Activated CD8-positive, alpha-beta memory T cell treated with anti-CD3 and anti-CD28 coated beads, Interleukin-2, amount 10 ng/mL, durations not matched to agents 7 days and 5 days (primary cell): ENCODE data around the gene CLEC12A. TPM values are rescaled to one million over a fixed set of nuclear protein-coding genes. Genes with fewer than 3 reads are reported as not detected.
A peak's percentile ranks its signal among the peaks of the same experiment; 100 is the strongest.

Experiments
- ATAC-seq: fragments of 150-1000 bp; cut with Tn5 transposase; one replicate; pipeline ENCODE4 v1.10.0; 2021; ENCODE audit warnings: moderate library complexity
- CTCF ChIA-PET: fragments of 350-600 bp; sonication (Branson Sonifier 250); formaldehyde crosslinking; loops from one replicate; lab custom pipeline; 2021; ENCODE audit warnings: antibody characterized with exemption; lab: Charles Lee
- DNase-seq: peaks from one replicate; pipeline ENCODE4 v3.0.0-alpha.2; 2020
- H3K27ac Mint-ChIP-seq: one replicate; pipeline ENCODE4 v1.8.0; 2021; ENCODE audit warnings: mild to moderate bottlenecking, mixed read lengths
- H3K27me3 Mint-ChIP-seq: one replicate; pipeline ENCODE4 v1.8.0; 2021; ENCODE audit warnings: mixed read lengths
- H3K36me3 Mint-ChIP-seq: one replicate; pipeline ENCODE4 v1.8.0; 2021; ENCODE audit warnings: mild to moderate bottlenecking, mixed read lengths
- H3K4me1 Mint-ChIP-seq: one replicate; pipeline ENCODE4 v1.8.0; 2021; ENCODE audit warnings: mixed read lengths
- H3K4me3 Mint-ChIP-seq: one replicate; pipeline ENCODE4 v1.8.0; 2021; ENCODE audit warnings: mild to moderate bottlenecking, moderate library complexity, mixed read lengths
- H3K9me3 Mint-ChIP-seq: one replicate; pipeline ENCODE4 v1.8.0; 2022; ENCODE audit warnings: low read depth, mixed read lengths
- total RNA-seq, 2 experiments: library from RNA; stranded (reverse); gene quantifications; one replicate each; pipeline ENCODE4 v1.2.3, GENCODE V29; 2021

CLEC12A gene
- total RNA-seq: 1 to 10 TPM in 1 of 2 experiments, under 1 TPM in 1; 0.40 to 1.6 TPM

DNA sequence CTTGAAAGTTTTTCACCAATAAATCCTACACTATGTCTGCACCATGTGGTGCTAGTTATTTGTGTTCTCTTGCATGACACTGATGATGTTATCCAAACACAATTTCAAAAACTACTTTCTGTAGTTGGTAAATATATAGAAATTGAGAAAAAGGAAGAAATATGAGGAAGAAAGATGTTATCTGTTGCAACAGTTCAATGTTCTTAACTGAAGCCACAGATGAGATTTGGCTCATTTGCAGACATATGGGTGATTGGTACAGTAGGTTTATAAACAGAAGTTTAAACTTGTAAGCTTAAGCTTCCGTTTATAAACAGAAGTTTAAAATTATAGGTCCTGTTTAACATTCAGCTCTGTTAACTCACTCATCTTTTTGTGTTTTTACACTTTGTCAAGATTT, at the start of gene CLEC12A:
Gene CLEC12A (plus strand): TSS at position 229 of the 400 bp plus-strand sequence. CDS start 188 bp downstream, outside the sequence.
- CTCF ChIA-PET: no interaction called here
- Mint-ChIP-seq H3K27ac (no peak within 1 kb of the TSS), H3K9me3 (peaks cover 5% of the 10 kb centered on the region), H3K27me3 (peaks cover 15% of the 10 kb centered on the region), H3K36me3 (peaks cover 6% of the 10 kb centered on the region), H3K4me3 (no peak within 1 kb of the TSS), H3K4me1 (no peaks in the 10 kb centered on the region)
- no peak for DNase-seq
- ATAC-seq: no peak

DNA sequence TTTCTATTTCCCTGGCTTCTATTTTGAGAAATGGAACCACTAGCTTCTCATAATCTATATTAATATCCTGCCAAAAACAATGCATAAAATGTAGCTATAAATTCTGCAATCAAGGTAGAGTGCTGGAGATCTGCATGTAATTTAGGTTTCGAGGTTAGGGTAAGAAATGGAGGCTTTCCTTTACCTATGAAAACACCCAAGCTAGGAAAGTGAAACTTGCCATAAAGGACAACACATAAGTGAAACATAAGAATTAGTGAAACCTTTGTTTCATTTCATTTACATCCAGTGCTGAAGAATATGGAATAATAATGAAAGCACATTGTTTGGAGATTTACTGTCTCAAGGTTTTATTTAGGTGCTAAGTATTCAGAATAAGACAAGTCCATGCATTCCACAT, 48.8 kb upstream of the CLEC12A start:
- H3K27me3 Mint-ChIP-seq: peaks cover 3% of the 10 kb centered on the region
- CTCF ChIA-PET: interaction anchor here (1.0 to 3.4 kb wide), 4 partner anchors 16 to 180 kb away, joined by 3 to 19 read pairs (median 8); no protein-coding TSS in a partner anchor
- H3K36me3 Mint-ChIP-seq: peaks cover 10% of the 10 kb centered on the region
- peaks cover 2% of the 10 kb centered on the region for H3K9me3 Mint-ChIP-seq
- H3K27ac Mint-ChIP-seq: peak overlapping the region; percentile 45
- ATAC-seq (peak; percentile 39), DNase-seq (no peak)
- H3K4me3 Mint-ChIP-seq: no peak overlapping the region
- peaks cover 20% of the 10 kb centered on the region for H3K4me1 Mint-ChIP-seq

DNA sequence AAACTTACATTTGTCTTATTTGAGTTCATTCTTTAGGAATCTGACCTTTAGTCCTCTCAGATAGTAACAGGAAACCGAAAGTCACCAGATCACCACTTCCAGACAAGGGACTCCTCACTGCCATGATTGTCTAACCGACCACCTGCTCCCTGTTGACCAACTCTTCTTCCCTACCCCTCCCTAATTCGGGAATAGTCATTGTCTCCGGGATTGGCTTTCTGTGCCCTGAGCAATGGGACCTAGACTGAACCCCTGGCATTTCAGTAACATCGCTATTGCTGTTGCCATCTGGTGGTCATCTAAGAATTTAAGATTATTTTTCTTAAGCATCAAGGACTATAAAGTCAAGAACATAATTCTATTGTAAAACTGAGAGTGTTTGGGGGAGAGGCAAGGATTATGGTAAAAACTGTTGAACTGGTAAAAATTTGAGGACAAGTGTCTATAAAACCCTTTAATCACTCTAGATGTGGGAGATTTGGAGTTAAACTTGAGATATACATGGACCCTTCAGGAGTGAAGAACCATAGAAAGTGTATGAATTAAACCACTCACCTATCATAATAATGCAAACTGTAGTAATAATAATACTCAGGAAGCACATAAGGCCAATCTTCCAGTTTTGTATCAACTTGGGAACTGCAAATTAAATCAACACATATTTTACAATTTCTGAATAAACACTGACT, 45.4 kb upstream of the CLEC12A start:
- Mint-ChIP-seq H3K4me1 (peaks cover 24% of the 10 kb centered on the region), H3K4me3 (peak overlapping the region; percentile 62), H3K27ac (peak overlapping the region; percentile 83), H3K27me3 (peaks cover 9% of the 10 kb centered on the region), H3K9me3 (peaks cover 2% of the 10 kb centered on the region), H3K36me3 (peaks cover 8% of the 10 kb centered on the region)
- ATAC-seq (peak; percentile 68), DNase-seq (peak; percentile 45)
- CTCF ChIA-PET: interaction anchor here (0.7 to 5.3 kb wide), 10 partner anchors 18 to 176 kb away, joined by 3 to 44 read pairs (median 3); partner anchors contain the start of genes CLEC2B, KLRF1 and KLRF2

DNA sequence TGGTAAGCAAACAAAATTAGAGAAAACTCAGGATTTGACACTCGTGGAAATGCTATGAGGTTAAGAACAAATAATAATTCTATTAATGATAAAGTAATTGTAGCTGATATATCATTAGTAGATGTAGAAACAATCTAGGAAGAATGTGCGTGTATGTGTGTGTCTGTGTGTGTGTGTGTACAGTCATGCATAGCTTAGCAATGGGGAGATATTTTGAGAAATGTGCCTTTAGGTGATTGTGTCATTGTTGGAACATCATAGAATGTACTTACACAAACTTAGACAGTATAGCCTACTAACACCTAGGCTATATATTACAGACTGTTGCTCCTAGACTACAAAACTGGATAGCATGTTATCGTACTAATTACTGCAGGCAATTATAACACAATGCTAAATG, 44.3 kb upstream of the CLEC12A start:
- CTCF ChIA-PET: interaction anchor here (0.8 to 5.3 kb wide), 7 partner anchors 9 to 184 kb away, joined by 3 to 44 read pairs (median 3); no protein-coding TSS in a partner anchor
- no peak overlapping the region for H3K27ac Mint-ChIP-seq
- H3K9me3 Mint-ChIP-seq: peaks cover 2% of the 10 kb centered on the region
- H3K27me3 Mint-ChIP-seq: peaks cover 9% of the 10 kb centered on the region
- peaks cover 22% of the 10 kb centered on the region for H3K4me1 Mint-ChIP-seq
- H3K4me3 Mint-ChIP-seq: no peak overlapping the region
- no peak for ATAC-seq
- DNase-seq: no peak
- peaks cover 8% of the 10 kb centered on the region for H3K36me3 Mint-ChIP-seq

DNA sequence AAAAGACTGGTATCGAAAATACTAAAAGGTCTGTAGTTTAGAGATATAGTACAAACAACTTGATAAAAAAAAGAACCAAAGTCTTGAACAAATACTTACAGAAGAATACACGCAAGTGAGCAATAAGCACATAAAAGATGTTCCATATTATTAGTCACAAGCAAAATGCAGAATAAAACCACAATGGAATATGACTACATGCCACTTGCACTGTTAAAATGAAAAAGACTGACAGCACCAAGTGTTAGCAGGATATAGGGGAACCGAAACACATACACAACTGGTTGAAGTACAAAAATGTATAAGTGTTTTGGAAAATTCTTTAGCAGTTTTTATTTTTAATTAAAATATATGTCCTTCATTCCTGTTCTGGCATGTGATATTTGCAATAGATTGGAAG, 42.6 kb upstream of the CLEC12A start:
- Mint-ChIP-seq H3K36me3 (no peaks in the 10 kb centered on the region), H3K9me3 (no peaks in the 10 kb centered on the region), H3K4me3 (no peak overlapping the region), H3K27me3 (peaks cover 16% of the 10 kb centered on the region), H3K27ac (no peak overlapping the region), H3K4me1 (peaks cover 11% of the 10 kb centered on the region)
- ATAC-seq (no peak), DNase-seq (no peak)
- CTCF ChIA-PET: no interaction called here

DNA sequence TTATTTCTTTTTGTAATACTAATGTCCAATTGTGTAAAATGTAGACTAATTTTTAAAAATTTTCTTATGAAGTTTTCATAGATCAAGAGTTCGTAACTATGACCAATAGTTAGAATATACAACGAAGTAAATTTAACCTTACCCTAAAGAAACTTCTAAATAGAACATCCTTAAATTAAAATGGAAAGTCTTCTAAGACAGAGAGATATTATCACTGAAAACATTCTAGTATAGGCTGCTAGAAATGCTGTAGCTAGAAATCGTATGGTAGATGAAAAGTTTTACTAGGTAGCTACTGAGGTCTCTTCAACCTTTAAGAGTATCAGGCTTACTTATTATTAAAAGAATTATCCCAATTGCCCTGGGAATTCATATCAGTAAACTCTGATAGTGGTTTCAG, 40.0 kb upstream of the CLEC12A start:
- Mint-ChIP-seq H3K4me1 (peaks cover 9% of the 10 kb centered on the region), H3K4me3 (no peak overlapping the region), H3K36me3 (no peaks in the 10 kb centered on the region), H3K27me3 (peaks cover 16% of the 10 kb centered on the region), H3K9me3 (no peaks in the 10 kb centered on the region), H3K27ac (no peak overlapping the region)
- DNase-seq (no peak), ATAC-seq (no peak)
- CTCF ChIA-PET: interaction anchor here (1.9 kb wide), 1 partner anchor 118 kb away, joined by 8 read pairs; no protein-coding TSS in a partner anchor

DNA sequence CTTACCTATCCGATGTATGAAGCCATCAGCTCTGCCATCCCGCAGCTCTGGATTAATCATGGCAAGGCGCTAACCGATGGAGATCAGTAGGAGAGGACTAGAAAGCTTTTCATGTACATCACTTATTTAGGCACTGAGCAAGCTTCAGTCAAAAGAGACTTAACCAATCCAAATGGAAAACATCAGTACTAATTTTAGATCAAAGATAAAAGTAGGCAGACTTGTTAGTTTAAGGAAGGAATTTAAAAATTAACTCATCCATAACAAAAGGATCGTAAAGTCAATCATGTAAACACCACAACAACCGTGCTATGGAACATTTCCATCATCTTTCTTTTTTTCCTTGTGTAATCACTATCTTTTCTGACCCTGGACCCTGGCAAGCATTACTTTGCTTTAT, 38.9 kb upstream of the CLEC12A start, which contains the start of gene CLEC2A:
Gene CLEC2A (minus strand): TSS at position 101 of the 400 bp plus-strand sequence. CDS start 41 bp downstream, at position 60.
- Mint-ChIP-seq H3K9me3 (no peaks in the 10 kb centered on the region), H3K36me3 (no peaks in the 10 kb centered on the region), H3K27me3 (peaks cover 16% of the 10 kb centered on the region), H3K27ac (no peak within 1 kb of the TSS), H3K4me3 (no peak within 1 kb of the TSS), H3K4me1 (peaks cover 9% of the 10 kb centered on the region)
- CTCF ChIA-PET: interaction anchor here (0.5 to 1.9 kb wide), 3 partner anchors 8 to 119 kb away, joined by 3 to 8 read pairs (median 4); no protein-coding TSS in a partner anchor
- ATAC-seq (no peak), DNase-seq (no peak)

DNA sequence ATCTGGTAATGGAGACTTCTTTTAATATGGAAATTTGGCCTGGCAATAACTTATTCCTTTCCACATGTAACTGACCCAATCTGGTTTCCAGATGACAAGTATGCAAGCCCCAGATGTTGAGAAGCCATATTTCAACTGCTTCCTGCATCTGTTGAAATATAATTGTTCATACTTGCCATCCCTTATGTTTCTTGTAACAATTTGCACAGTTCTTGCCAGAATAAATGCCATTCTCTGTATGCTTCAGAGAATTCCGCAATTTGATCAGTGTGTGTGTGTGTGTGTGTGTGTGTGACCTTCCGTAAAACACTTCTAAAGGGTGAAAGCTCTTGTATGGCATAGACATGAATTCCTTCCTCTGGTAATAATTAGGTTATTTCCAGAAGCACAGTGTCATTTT, 37.3 kb upstream of the CLEC12A start:
- Mint-ChIP-seq H3K36me3 (no peaks in the 10 kb centered on the region), H3K27ac (no peak overlapping the region)
- ATAC-seq: no peak

DNA sequence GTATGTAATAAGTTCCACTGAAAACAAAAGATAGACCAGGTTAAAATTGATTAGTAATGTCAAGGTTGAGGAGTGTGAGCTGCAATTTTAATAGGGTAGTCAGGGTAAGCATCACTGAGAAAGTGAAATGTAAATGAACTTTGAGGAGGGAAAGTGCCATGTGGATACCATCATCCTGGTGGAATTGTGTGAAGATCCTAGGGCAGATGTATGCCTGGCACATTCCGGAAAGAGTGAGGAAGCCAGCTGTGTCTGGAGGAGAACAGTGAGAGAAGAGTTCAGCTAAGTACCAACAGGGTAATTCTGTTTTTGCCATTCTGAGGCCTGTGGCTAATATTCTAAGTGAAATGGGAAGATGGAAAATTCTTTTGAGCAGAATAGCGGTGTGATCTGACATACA, 36.2 kb upstream of the CLEC12A start:
- H3K4me3 Mint-ChIP-seq: no peak overlapping the region
- peaks cover 4% of the 10 kb centered on the region for H3K4me1 Mint-ChIP-seq
- H3K9me3 Mint-ChIP-seq: no peaks in the 10 kb centered on the region
- no peak for DNase-seq
- CTCF ChIA-PET: interaction anchor here (1.0 to 1.2 kb wide), 2 partner anchors 75 to 121 kb away, joined by 3 to 4 read pairs; no protein-coding TSS in a partner anchor
- H3K27ac Mint-ChIP-seq: no peak overlapping the region
- ATAC-seq: no peak
- H3K27me3 Mint-ChIP-seq: peaks cover 11% of the 10 kb centered on the region
- no peaks in the 10 kb centered on the region for H3K36me3 Mint-ChIP-seq

More for the DNA sequence above, 37.3 kb upstream of the CLEC12A start:
- no peak for DNase-seq
- Mint-ChIP-seq H3K27me3 (peaks cover 11% of the 10 kb centered on the region), H3K4me3 (no peak overlapping the region), H3K9me3 (no peaks in the 10 kb centered on the region), H3K4me1 (peaks cover 4% of the 10 kb centered on the region)
- CTCF ChIA-PET: interaction anchor here (0.5 to 1.2 kb wide), 3 partner anchors 27 to 191 kb away, joined by 3 read pairs; no protein-coding TSS in a partner anchor

DNA sequence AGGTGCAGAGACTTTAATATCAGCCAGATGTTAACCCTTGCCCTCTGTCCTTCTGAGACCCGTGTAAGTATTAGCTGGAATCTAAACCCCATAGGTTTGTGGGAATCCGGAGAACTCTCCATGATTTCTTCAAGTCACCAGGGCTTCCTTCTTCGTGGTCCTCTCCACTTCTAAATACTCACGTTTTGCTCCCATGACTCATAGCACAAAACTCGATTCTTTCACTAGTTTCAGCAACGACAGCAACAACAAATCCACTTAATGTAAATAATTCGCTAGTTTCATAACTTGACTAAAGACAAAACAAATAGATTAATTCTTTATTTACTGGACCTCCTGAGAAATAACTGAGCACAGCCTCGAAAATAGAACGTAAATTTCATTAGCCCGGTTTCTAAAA, 34.6 kb upstream of the CLEC12A start:
- Mint-ChIP-seq H3K36me3 (no peaks in the 10 kb centered on the region), H3K27ac (no peak overlapping the region), H3K4me3 (no peak overlapping the region), H3K9me3 (no peaks in the 10 kb centered on the region), H3K4me1 (peaks cover 7% of the 10 kb centered on the region), H3K27me3 (peaks cover 24% of the 10 kb centered on the region)
- ATAC-seq (no peak), DNase-seq (no peak)
- CTCF ChIA-PET: no interaction called here

DNA sequence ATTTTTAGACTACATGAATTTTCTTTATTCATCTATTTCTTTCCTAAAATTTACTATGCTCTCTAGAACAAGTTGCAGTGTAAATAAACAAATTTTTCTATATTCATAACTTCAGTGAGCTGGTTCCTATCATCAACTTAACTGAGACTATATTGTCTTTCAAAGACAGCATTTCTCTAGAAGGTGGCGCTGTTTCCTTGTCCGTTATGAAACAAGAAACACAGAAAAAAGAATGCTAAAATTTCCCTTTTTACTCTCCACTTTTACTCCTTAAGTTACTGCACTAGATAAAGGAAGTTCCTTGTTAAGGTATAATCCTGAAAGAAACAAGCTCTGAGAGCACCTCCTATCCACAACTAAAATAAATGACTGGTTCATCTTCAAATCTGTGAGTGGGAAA, 30.8 kb upstream of the CLEC12A start:
- Mint-ChIP-seq H3K9me3 (no peaks in the 10 kb centered on the region), H3K36me3 (no peaks in the 10 kb centered on the region), H3K27me3 (peaks cover 34% of the 10 kb centered on the region), H3K4me1 (peaks cover 15% of the 10 kb centered on the region), H3K27ac (no peak overlapping the region), H3K4me3 (no peak overlapping the region)
- DNase-seq (no peak), ATAC-seq (no peak)
- CTCF ChIA-PET: interaction anchor here (0.7 to 4.2 kb wide), 20 partner anchors 8 to 809 kb away, joined by 3 to 26 read pairs (median 4); partner anchors contain the start of genes CLEC12B and CLEC2A

DNA sequence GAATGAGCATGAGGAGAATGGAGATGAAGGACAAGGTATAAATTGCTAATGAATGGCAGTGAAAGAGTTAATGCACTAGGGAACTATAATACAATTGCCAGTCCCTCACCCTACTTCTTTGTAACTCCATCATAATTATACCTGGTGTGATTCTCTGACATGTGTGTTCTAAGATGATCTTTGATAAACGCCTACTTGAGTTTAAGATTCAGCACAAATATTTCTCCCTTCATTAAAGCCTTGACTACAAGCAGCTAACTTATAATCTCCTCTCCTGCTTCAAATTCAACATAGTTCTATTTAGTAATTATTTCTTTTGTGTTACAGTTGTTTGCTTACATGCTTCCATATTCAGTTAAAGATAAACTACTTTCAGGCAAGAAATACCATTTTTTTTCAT, 29.4 kb upstream of the CLEC12A start:
- H3K27ac Mint-ChIP-seq: no peak overlapping the region

DNA sequence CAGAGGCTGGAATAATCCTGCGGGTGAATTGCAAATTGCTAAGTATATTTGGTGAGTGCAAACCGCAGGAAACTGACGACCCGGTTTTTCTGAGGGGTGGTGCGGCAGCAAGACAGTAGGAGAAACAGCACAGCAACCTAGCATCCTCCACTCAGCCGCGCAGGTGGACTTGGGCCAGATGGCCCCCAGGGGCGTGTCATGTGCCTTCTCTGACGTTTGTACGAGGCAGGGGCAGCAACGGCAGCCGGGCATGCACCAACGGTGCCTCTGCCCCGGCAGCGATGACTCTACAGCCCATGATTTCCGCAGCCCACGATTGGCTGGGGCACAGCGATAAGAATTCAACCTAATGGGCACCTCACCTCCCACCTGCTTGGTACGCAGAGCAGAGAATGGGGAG, 28.0 kb upstream of the CLEC12A start:
- Mint-ChIP-seq H3K36me3 (peaks cover 4% of the 10 kb centered on the region), H3K4me3 (peak overlapping the region; percentile 53), H3K27me3 (peaks cover 34% of the 10 kb centered on the region), H3K27ac (no peak overlapping the region), H3K4me1 (peaks cover 23% of the 10 kb centered on the region), H3K9me3 (no peaks in the 10 kb centered on the region)
- CTCF ChIA-PET: interaction anchor here (0.8 to 4.2 kb wide), 3 partner anchors 17 to 129 kb away, joined by 3 to 26 read pairs (median 3); partner anchors contain the start of gene CLEC12B
- DNase-seq (no peak), ATAC-seq (peak; percentile 55)

More for the DNA sequence above, 29.4 kb upstream of the CLEC12A start:
- DNase-seq: no peak
- Mint-ChIP-seq H3K9me3 (no peaks in the 10 kb centered on the region), H3K4me3 (no peak overlapping the region), H3K27me3 (peaks cover 34% of the 10 kb centered on the region), H3K36me3 (no peaks in the 10 kb centered on the region), H3K4me1 (peaks cover 15% of the 10 kb centered on the region)
- no peak for ATAC-seq
- CTCF ChIA-PET: interaction anchor here (4.2 kb wide), 1 partner anchor 128 kb away, joined by 26 read pairs; no protein-coding TSS in a partner anchor
